Uterus (tissue), 4 donors: ENCODE data around the gene GSX1. TPM values are rescaled to one million over a fixed set of nuclear protein-coding genes. Genes with fewer than 3 reads are reported as not detected.

Experiments
- DNase-seq, 2 donors: peaks; one replicate each; pipeline ENCODE4 v3.0.0-alpha.2; 2019 to 2020
- H3K27ac ChIP-seq, 2 donors: fragments of 200-600 bp; sonication (generic); 1 replicate in 1 of 2; 2 replicates in 1 of 2; pipeline ENCODE4 v1.5.1; 2016 to 2018
- H3K27me3 ChIP-seq, 2 donors: fragments of 200-600 bp; sonication (generic); one replicate each; pipeline ENCODE4 v1.5.1; 2018 to 2019; ENCODE audit warnings: control low read depth in 1 of 2
- H3K36me3 ChIP-seq, 2 donors: fragments of 200-600 bp; sonication (generic); one replicate each; pipeline ENCODE4 v1.5.1; 2019; ENCODE audit warnings: control low read depth in 1 of 2
- H3K4me1 ChIP-seq, 2 donors: fragments of 200-600 bp; sonication (generic); one replicate each; pipeline ENCODE4 v1.5.1; 2018 to 2019; ENCODE audit warnings: control low read depth in 1 of 2
- H3K4me3 ChIP-seq, 2 donors: fragments of 200-600 bp; sonication (generic); 1 replicate in 1 of 2; 2 replicates in 1 of 2; pipeline ENCODE4 v1.5.1; 2018 to 2019; ENCODE audit warnings: mild to moderate bottlenecking in 1 of 2
- H3K9me3 ChIP-seq, 2 donors: fragments of 200-600 bp; sonication (generic); one replicate each; pipeline ENCODE4 v1.5.1; 2019; ENCODE audit warnings: control low read depth in 1 of 2
- CTCF ChIP-seq, 4 experiments: fragments of 200-600 bp in 2 of 4; fragments of 450-650 bp in 2 of 4; sonication (generic) in 2 of 4; IDR thresholded peaks; one replicate each; pipeline ENCODE4 v1.5.1; 2016 to 2019; ENCODE audit warnings: antibody characterized with exemption in 4 of 4, mild to moderate bottlenecking in 2 of 4, moderate library complexity in 1 of 4
- POLR2A ChIP-seq, 2 donors: fragments of 450-650 bp; IDR thresholded peaks; one replicate each; pipeline ENCODE4 v1.6.1; 2016; ENCODE audit warnings: antibody characterized with exemption in 2 of 2, mild to moderate bottlenecking in 1 of 2, moderate library complexity in 1 of 2
- intact Hi-C: fragments of 100-400 bp; cut with DNase I; formaldehyde crosslinking; loops from one replicate; pipeline ENCODE4 v1.15.1; 2023; ENCODE audit warnings: low total_unique reads
- total RNA-seq, 4 donors: library from RNA; depleted of rRNA in 3 of 4; stranded (reverse); fragments of >200 nt in 3 of 4; gene quantifications; one replicate each; pipeline versions ENCODE4 v1.1.0 to v1.2.4, GENCODE V29; 2014 to 2023
- donor health status: DM: yes; HTN: yes; CAD: no.

GSX1 gene
- total RNA-seq, 4 donors from 2014 or later: not detected

GRCh38 chr13:27789495-27790303 is 2.6 kb upstream of the GSX1 start:
- no peak for TF ChIP-seq CTCF (IDR thresholded peaks at IDR 0.05)
- Histone ChIP-seq H3K27ac (no peak overlapping the region), H3K4me1 (peaks cover 0 to 4% of the 10 kb centered on the region in 2 donors), H3K9me3 (no peaks in the 10 kb centered on the region), H3K4me3 (no peak overlapping the region), H3K27me3 (peaks cover 15 to 53% of the 10 kb centered on the region in 2 donors), H3K36me3 (no peaks in the 10 kb centered on the region)
- intact Hi-C loops: no loop called here
- no peak for DNase-seq

- peaks cover 15 to 61% of the 10 kb centered on the region in 2 donors for H3K27me3 ChIP-seq
- TF ChIP-seq POLR2A (IDR thresholded peaks at IDR 0.05) (no peak), CTCF (IDR thresholded peaks at IDR 0.05) (no peak)
- intact Hi-C loops: no loop called here
These were observed 1.8 kb upstream of the GSX1 start for GRCh38 chr13:27790523-27790922.

GRCh38 chr13:27791146-27791900 is 960 bp upstream of the GSX1 start:
- no peaks in the 10 kb centered on the region for H3K9me3 ChIP-seq
- peak overlapping the region in 1 of 2 donors; percentile 21 for H3K4me3 ChIP-seq
- intact Hi-C loops: no loop called here
- peaks cover 0 to 4% of the 10 kb centered on the region in 2 donors for H3K4me1 ChIP-seq
- TF ChIP-seq CTCF (IDR thresholded peaks at IDR 0.05): no peak
- TF ChIP-seq POLR2A (IDR thresholded peaks at IDR 0.05): no peak
- H3K36me3 ChIP-seq: no peaks in the 10 kb centered on the region
- H3K27me3 ChIP-seq: peaks cover 15 to 69% of the 10 kb centered on the region in 2 donors
- H3K27ac ChIP-seq: no peak overlapping the region
- DNase-seq: no peak

More at GRCh38 chr13:27790523-27790922, 1.8 kb upstream of the GSX1 start:
- DNase-seq: no peak
- Histone ChIP-seq H3K4me1 (peaks cover 0 to 4% of the 10 kb centered on the region in 2 donors), H3K4me3 (no peak overlapping the region), H3K27ac (no peak overlapping the region), H3K36me3 (no peaks in the 10 kb centered on the region), H3K9me3 (no peaks in the 10 kb centered on the region)

- Histone ChIP-seq H3K36me3 (no peaks in the 10 kb centered on the region), H3K9me3 (no peaks in the 10 kb centered on the region), H3K27me3 (peaks cover 15 to 75% of the 10 kb centered on the region in 2 donors), H3K4me1 (peaks cover 0 to 4% of the 10 kb centered on the region in 2 donors), H3K27ac (no peak overlapping the region), H3K4me3 (no peak overlapping the region)
- no peak for TF ChIP-seq POLR2A (IDR thresholded peaks at IDR 0.05)
- no peak for TF ChIP-seq CTCF (IDR thresholded peaks at IDR 0.05)
- no peak for DNase-seq
- intact Hi-C loops: no loop called here
These were observed 336 bp upstream of the GSX1 start for GRCh38 chr13:27791901-27792392.
